Spleen (tissue), 11 donors: Measurements from ENCODE around the gene P3H2. TPM values are rescaled to one million over a fixed set of nuclear protein-coding genes. Genes with fewer than 3 reads are reported as not detected.

ENCODE experiments used
- DNase-seq: peaks from one replicate; pipeline ENCODE4 v3.0.0-alpha.2; 2020
- H3K27ac ChIP-seq, 8 donors: fragments of 200-600 bp; sonication (generic) in 7 of 8; 1 replicate in 4 of 8; 2 replicates in 4 of 8; pipeline versions ENCODE4 v1.5.0 to v1.8.0; 2016 to 2021; ENCODE audit warnings: inconsistent platforms in 4 of 8, mild to moderate bottlenecking in 4 of 8, moderate library complexity in 1 of 8
- H3K27me3 ChIP-seq, 7 donors: fragments of 200-600 bp; sonication (generic) in 6 of 7; replicated peaks in 1 of 7; 1 replicate in 4 of 7; 2 replicates in 3 of 7; pipeline versions ENCODE4 v1.5.0 to v1.8.0; 2016 to 2021; ENCODE audit warnings: inconsistent platforms in 3 of 7, mild to moderate bottlenecking in 1 of 7
- H3K36me3 ChIP-seq, 6 donors: fragments of 200-600 bp; sonication (generic) in 5 of 6; 1 replicate in 4 of 6; 2 replicates in 2 of 6; pipeline versions ENCODE4 v1.5.0 to v1.8.0; 2016 to 2021; ENCODE audit warnings: inconsistent platforms in 2 of 6
- H3K4me1 ChIP-seq, 6 donors: fragments of 200-600 bp; sonication (generic) in 5 of 6; 1 replicate in 3 of 6; 2 replicates in 3 of 6; pipeline versions ENCODE4 v1.5.0 to v1.8.0; 2016 to 2021; ENCODE audit warnings: inconsistent platforms in 3 of 6
- H3K4me3 ChIP-seq, 8 donors: fragments of 200-600 bp; sonication (generic) in 7 of 8; 1 replicate in 4 of 8; 2 replicates in 4 of 8; pipeline versions ENCODE4 v1.5.0 to v1.8.0; 2016 to 2021; ENCODE audit warnings: inconsistent platforms in 4 of 8, mild to moderate bottlenecking in 4 of 8, moderate library complexity in 2 of 8
- H3K9me3 ChIP-seq, 8 donors: fragments of 200-600 bp; sonication (generic) in 7 of 8; 1 replicate in 4 of 8; 2 replicates in 4 of 8; pipeline versions ENCODE4 v1.5.0 to v1.8.0; 2016 to 2021; ENCODE audit warnings: inconsistent platforms in 4 of 8
- CTCF ChIP-seq, 11 experiments: fragments of 200-600 bp in 7 of 11; fragments of 450-650 bp in 4 of 11; sonication (generic) in 4 of 11; IDR thresholded peaks in 8 of 11; conservative IDR thresholded peaks in 3 of 11; 1 replicate in 7 of 11; 2 replicates in 4 of 11; pipeline versions ENCODE4 v1.4.0 to v1.8.0; 2016 to 2021; ENCODE audit warnings: antibody characterized with exemption in 11 of 11, inconsistent platforms in 4 of 11, mild to moderate bottlenecking in 1 of 11
- POLR2A ChIP-seq, 3 donors: fragments of 450-650 bp; IDR thresholded peaks; one replicate each; pipeline ENCODE4 v1.5.1; 2017; ENCODE audit warnings: antibody characterized with exemption in 3 of 3, mild to moderate bottlenecking in 1 of 3
- POLR2AphosphoS5 ChIP-seq, 3 donors: sonication (generic); formaldehyde crosslinking; IDR thresholded peaks; one replicate each; pipeline ENCODE4 v1.5.1; 2017; ENCODE audit warnings: antibody characterized with exemption in 3 of 3
- WGBS, 5 donors: extraction: QIAGEN DNeasy Blood & Tissue Kit in 3 of 5; methylation state at CpG; one replicate each; pipeline versions ENCODE4 v1.1.5 to v1.1.7; 2013 to 2018; 5-methylcytosine and 5-hydroxymethylcytosine counted together
- intact Hi-C: fragments of 100-400 bp; cut with DNase I; formaldehyde crosslinking; loops from one replicate; pipeline ENCODE4 v1.15.0; 2023; ENCODE audit warnings: low total_unique reads
- polyA plus RNA-seq, 3 donors: library from polyadenylated mRNA; stranded (reverse); fragments of 200-250 nt; gene quantifications; one replicate each; pipeline ENCODE4 v1.2.1, GENCODE V29; 2013
- total RNA-seq, 7 donors: library from RNA; depleted of rRNA in 3 of 7; stranded (reverse); fragments of >200 nt in 3 of 7; fragmentation: NEBNext Ultra II Directional in 4 of 7; extraction: Animal tissue kit (Norgen Biotek cat#: 25700) in 4 of 7; gene quantifications; one replicate each; pipeline versions ENCODE4 v1.1.0 to v1.2.1, GENCODE V29; 2016 to 2021
- donor health status: healthy with polysubstance abuse.
- donor health status: DM: no; HTN: no; CAD: no; lungs with moderate emphysema.
- donor health status: DM: no; HTN: no; CAD: no.
- donor health status: Bipolar disorder and iron deficiency.
- donor health status: healthy.
- donor health status: DM: no; HTN: no; CAD: no.
- donor health status: DM: yes; HTN: yes; CAD: no.

Gene P3H2
- total and polyA plus RNA-seq, 10 donors = 7.7 to 155 (median 79.2) TPM

DNA sequence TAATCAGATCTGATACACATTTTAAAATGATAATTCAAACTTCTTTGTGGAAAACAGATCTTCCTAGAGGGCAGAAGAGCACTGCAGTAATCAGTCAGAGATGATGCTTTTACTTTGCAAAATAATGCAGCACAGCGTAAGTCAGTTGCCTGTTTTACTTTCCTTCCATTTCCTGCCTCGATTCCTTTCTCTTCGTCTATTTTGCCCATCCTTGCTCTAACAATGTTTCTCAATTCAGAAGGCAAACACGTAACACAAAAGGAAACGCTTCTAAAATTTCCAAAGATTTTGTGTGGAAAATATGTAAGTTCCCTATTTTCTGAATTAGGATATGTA is 119.9 kb downstream of the P3H2 start:
- DNase-seq = no peak
- Histone ChIP-seq H3K9me3 (no peaks in the 10 kb centered on the region), H3K27ac (peak overlapping the region in 2 of 8 donors; percentile 9 to 51), H3K4me1 (peaks cover 0 to 6% (median 2%) of the 10 kb centered on the region in 6 donors), H3K4me3 (peak overlapping the region in 1 of 8 donors; percentile 4), H3K36me3 (no peaks in the 10 kb centered on the region), H3K27me3 (no peaks in the 10 kb centered on the region)
- TF ChIP-seq POLR2AphosphoS5 (IDR thresholded peaks at IDR 0.05) = no peak
- no peak for TF ChIP-seq CTCF (IDR thresholded peaks at IDR 0.05 in 8 of 11, conservative IDR thresholded peaks at IDR 0.05 in 3 of 11)
- no peak for TF ChIP-seq POLR2A (IDR thresholded peaks at IDR 0.05)
- intact Hi-C loops = no loop called here
- 50 to 84% (median 77%) methylated on average over 5 of the region's 5 CpGs for WGBS, 5 donors

DNA sequence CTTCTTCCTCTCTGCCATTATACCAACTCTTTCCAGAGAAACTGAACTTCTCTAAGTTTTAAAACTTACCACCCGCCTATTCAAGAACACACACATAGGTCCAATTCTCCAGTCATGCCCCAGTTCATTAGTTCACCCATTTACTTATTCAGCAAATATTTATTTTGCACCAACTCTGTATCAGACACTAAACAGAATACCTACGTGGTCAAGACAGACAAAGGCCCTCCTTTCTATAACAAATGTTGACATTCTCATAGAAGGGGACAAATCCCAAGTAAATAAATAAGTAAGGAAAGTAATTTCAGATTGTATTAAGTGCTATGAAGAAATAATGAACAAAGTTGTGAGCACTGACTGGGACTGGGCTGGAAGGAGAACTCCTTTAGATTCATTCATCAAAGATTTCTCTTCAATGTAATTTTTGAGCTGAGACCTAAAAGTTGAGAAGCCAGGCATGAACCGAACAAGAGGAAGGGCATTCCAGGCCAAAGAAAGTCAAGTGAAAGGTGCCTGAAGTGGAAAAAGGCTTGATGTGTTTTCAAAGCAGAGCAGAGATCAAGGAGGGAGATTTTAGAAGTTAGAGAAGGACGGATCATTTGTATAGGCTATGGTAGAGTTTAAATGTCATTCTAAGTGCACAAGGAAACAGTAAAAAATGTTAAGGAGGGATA is 120.4 kb downstream of the P3H2 start:
- peak overlapping the region in 1 of 8 donors; percentile 4 for H3K4me3 ChIP-seq
- 72 to 85% (median 76%) methylated on average over 4 of the region's 4 CpGs for WGBS, 5 donors
- H3K36me3 ChIP-seq = no peaks in the 10 kb centered on the region
- intact Hi-C loops = no loop called here
- TF ChIP-seq POLR2A (IDR thresholded peaks at IDR 0.05) = no peak
- no peak for TF ChIP-seq POLR2AphosphoS5 (IDR thresholded peaks at IDR 0.05)
- TF ChIP-seq CTCF (IDR thresholded peaks at IDR 0.05 in 8 of 11, conservative IDR thresholded peaks at IDR 0.05 in 3 of 11) = no peak
- DNase-seq = no peak
- H3K27me3 ChIP-seq = no peaks in the 10 kb centered on the region
- H3K27ac ChIP-seq = peak overlapping the region in 2 of 8 donors; percentile 9 to 51
- H3K9me3 ChIP-seq = no peaks in the 10 kb centered on the region
- peaks cover 0 to 6% (median 2%) of the 10 kb centered on the region in 6 donors for H3K4me1 ChIP-seq

- no peaks in the 10 kb centered on the region for H3K36me3 ChIP-seq
- H3K4me1 ChIP-seq = peaks cover 0 to 6% (median 2%) of the 10 kb centered on the region in 6 donors
- H3K4me3 ChIP-seq = no peak overlapping the region
- no peaks in the 10 kb centered on the region for H3K27me3 ChIP-seq
- 58 to 73% (median 64%) methylated on average over 4 of the region's 4 CpGs for WGBS, 5 donors
- no peak for TF ChIP-seq POLR2AphosphoS5 (IDR thresholded peaks at IDR 0.05)
- TF ChIP-seq POLR2A (IDR thresholded peaks at IDR 0.05) = no peak
- TF ChIP-seq CTCF (IDR thresholded peaks at IDR 0.05 in 8 of 11, conservative IDR thresholded peaks at IDR 0.05 in 3 of 11) = no peak
- no peak for DNase-seq
- no peaks in the 10 kb centered on the region for H3K9me3 ChIP-seq
- intact Hi-C loops = no loop called here
- H3K27ac ChIP-seq = peak overlapping the region in 1 of 8 donors; percentile 51
Measured at GRCh38 chr3:189999718-190000117, 121.0 kb downstream of the P3H2 start.

- 60 to 79% (median 67%) methylated on average over 3 of the region's 3 CpGs for WGBS, 5 donors
- Histone ChIP-seq H3K4me1 (no peaks in the 10 kb centered on the region), H3K36me3 (no peaks in the 10 kb centered on the region), H3K9me3 (no peaks in the 10 kb centered on the region), H3K4me3 (no peak overlapping the region), H3K27ac (no peak overlapping the region), H3K27me3 (no peaks in the 10 kb centered on the region)
- intact Hi-C loops = no loop called here
- DNase-seq = no peak
- no peak for TF ChIP-seq POLR2AphosphoS5 (IDR thresholded peaks at IDR 0.05)
- TF ChIP-seq POLR2A (IDR thresholded peaks at IDR 0.05) = no peak
- TF ChIP-seq CTCF (IDR thresholded peaks at IDR 0.05 in 8 of 11, conservative IDR thresholded peaks at IDR 0.05 in 3 of 11) = no peak
Measured at GRCh38 chr3:189995129-189995528, 125.6 kb downstream of the P3H2 start.
